Ovary (tissue), 9 donors: ENCODE data around the gene SLK. TPM values are rescaled to one million over a fixed set of nuclear protein-coding genes. Genes with fewer than 3 reads are reported as not detected.

Source experiments
- DNase-seq, 5 donors: peaks; one replicate each; pipeline ENCODE4 v3.0.0-alpha.2; 2019 to 2020
- H3K27ac ChIP-seq, 2 donors: fragments of 200-600 bp; one replicate each; pipeline versions ENCODE4 v1.5.1 to v1.8.0; 2019 to 2022
- H3K27me3 ChIP-seq: fragments of 200-600 bp; one replicate; pipeline ENCODE4 v1.8.0; 2022
- H3K36me3 ChIP-seq: fragments of 200-600 bp; sonication (generic); one replicate; pipeline ENCODE4 v1.5.1; 2019
- H3K4me1 ChIP-seq: one replicate; pipeline ENCODE4 v1.8.1; 2013; ENCODE audit warnings: mild to moderate bottlenecking, moderate library complexity; ENCODE audit not compliant: insufficient read depth
- H3K4me3 ChIP-seq: fragments of 200-600 bp; sonication (generic); one replicate; pipeline ENCODE4 v1.5.1; 2017
- H3K9me3 ChIP-seq, 2 donors: fragments of 200-600 bp in 1 of 2; sonication (generic) in 1 of 2; one replicate each; pipeline versions ENCODE4 v1.5.1 to v1.8.1; 2013 to 2019; ENCODE audit warnings: mild to moderate bottlenecking in 1 of 2, moderate library complexity in 1 of 2
- EP300 ChIP-seq: sonication (generic); formaldehyde crosslinking; IDR thresholded peaks from one replicate; pipeline ENCODE4 v1.6.1; 2017; ENCODE audit warnings: antibody characterized with exemption
- POLR2A ChIP-seq: fragments of 450-650 bp; IDR thresholded peaks from one replicate; pipeline ENCODE4 v1.6.1; 2017; ENCODE audit warnings: antibody characterized with exemption, mild to moderate bottlenecking, moderate library complexity
- WGBS, 3 donors: extraction: QIAGEN DNeasy Blood & Tissue Kit in 1 of 3; methylation state at CpG; one replicate each; pipeline versions ENCODE4 v1.1.5 to v1.1.7; 2013 to 2017; 5-methylcytosine and 5-hydroxymethylcytosine counted together
- intact Hi-C, 4 donors: fragments of 100-400 bp; cut with DNase I; formaldehyde crosslinking; loops; one replicate each; pipeline versions ENCODE4 v1.11.0 to v1.15.1; 2022 to 2023
- polyA plus RNA-seq, 2 donors: library from polyadenylated mRNA; stranded (reverse); fragments of 200-250 nt in 1 of 2; fragments of 350-450 nt in 1 of 2; fragmentation: Illumina TruSeq in 1 of 2; extraction: RNeasy Lipid Tissue Mini Kit (QIAGEN cat#74804) in 1 of 2; gene quantifications; one replicate each; pipeline ENCODE4 v1.2.3, GENCODE V29; 2013 to 2014
- total RNA-seq, 7 donors: library from RNA; depleted of rRNA in 2 of 7; stranded (reverse); fragments of >200 nt in 2 of 7; fragmentation: NEBNext Ultra II Directional in 3 of 7; extraction: Animal tissue kit (Norgen Biotek cat#: 25700) in 3 of 7; gene quantifications; one replicate each; pipeline versions ENCODE4 v1.1.0 to v1.2.4, GENCODE V29; 2016 to 2023
- TF ChIP-seq, protein P1 (sequence below), 3 donors: fragments of 450-650 bp in 2 of 3; fragments of 200-600 bp in 1 of 3; IDR thresholded peaks; one replicate each; pipeline versions ENCODE4 v1.5.1 to v1.8.0; 2016 to 2022; ENCODE audit warnings: antibody characterized with exemption in 3 of 3, mild to moderate bottlenecking in 1 of 3
- donor health status: DM: no; HTN: no; CAD: no; lungs with moderate emphysema.
- donor health status: DM: no; HTN: no; CAD: no.
- donor health status: Bipolar disorder and iron deficiency.
- donor health status: DM: yes; HTN: yes; CAD: no.
- donor health status: DM: no; HTN: no; CAD: no.
- donor health status: DM: yes; HTN: yes; CAD: no.

The SLK gene
- total and polyA plus RNA-seq, 9 donors, result 19.9 to 71.5 (median 43.4) TPM

GRCh38 chr10:103951942-103952341 is 15.0 kb upstream of the SLK start:
- 76 to 86% (median 77%) methylated on average over 4 of the region's 4 CpGs for WGBS, 3 donors
- H3K4me1 ChIP-seq, result no peaks in the 10 kb centered on the region
- no peak overlapping the region for H3K27ac ChIP-seq
- DNase-seq, result no peak
- H3K9me3 ChIP-seq, result no peaks in the 10 kb centered on the region
- H3K4me3 ChIP-seq, result no peak overlapping the region
- no peaks in the 10 kb centered on the region for H3K27me3 ChIP-seq
- no peak for TF ChIP-seq POLR2A
- TF ChIP-seq, protein P1, sequence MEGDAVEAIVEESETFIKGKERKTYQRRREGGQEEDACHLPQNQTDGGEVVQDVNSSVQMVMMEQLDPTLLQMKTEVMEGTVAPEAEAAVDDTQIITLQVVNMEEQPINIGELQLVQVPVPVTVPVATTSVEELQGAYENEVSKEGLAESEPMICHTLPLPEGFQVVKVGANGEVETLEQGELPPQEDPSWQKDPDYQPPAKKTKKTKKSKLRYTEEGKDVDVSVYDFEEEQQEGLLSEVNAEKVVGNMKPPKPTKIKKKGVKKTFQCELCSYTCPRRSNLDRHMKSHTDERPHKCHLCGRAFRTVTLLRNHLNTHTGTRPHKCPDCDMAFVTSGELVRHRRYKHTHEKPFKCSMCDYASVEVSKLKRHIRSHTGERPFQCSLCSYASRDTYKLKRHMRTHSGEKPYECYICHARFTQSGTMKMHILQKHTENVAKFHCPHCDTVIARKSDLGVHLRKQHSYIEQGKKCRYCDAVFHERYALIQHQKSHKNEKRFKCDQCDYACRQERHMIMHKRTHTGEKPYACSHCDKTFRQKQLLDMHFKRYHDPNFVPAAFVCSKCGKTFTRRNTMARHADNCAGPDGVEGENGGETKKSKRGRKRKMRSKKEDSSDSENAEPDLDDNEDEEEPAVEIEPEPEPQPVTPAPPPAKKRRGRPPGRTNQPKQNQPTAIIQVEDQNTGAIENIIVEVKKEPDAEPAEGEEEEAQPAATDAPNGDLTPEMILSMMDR (IDR thresholded peaks at IDR 0.05), result no peak
- no peak for TF ChIP-seq EP300
- intact Hi-C loops, result no loop called here
- H3K36me3 ChIP-seq, result no peaks in the 10 kb centered on the region

- H3K27ac ChIP-seq, result no peak overlapping the region
- H3K4me3 ChIP-seq, result no peak overlapping the region
- H3K36me3 ChIP-seq, result no peaks in the 10 kb centered on the region
- TF ChIP-seq, protein P1 (IDR thresholded peaks at IDR 0.05), result no peak
- TF ChIP-seq EP300, result no peak
- TF ChIP-seq POLR2A, result no peak
- no peaks in the 10 kb centered on the region for H3K4me1 ChIP-seq
- intact Hi-C loops, result no loop called here
- no peaks in the 10 kb centered on the region for H3K9me3 ChIP-seq
- H3K27me3 ChIP-seq, result no peaks in the 10 kb centered on the region
- WGBS, 3 donors, result 41 to 100% (median 98%) methylated on average over 1 of the region's 1 CpG
- DNase-seq, result no peak
Measured at GRCh38 chr10:103954543-103954942, 12.4 kb upstream of the SLK start.

- Histone ChIP-seq H3K4me3 (no peak overlapping the region), H3K9me3 (no peaks in the 10 kb centered on the region), H3K4me1 (no peaks in the 10 kb centered on the region), H3K27me3 (no peaks in the 10 kb centered on the region), H3K36me3 (no peaks in the 10 kb centered on the region), H3K27ac (no peak overlapping the region)
- WGBS, 3 donors, result 96 to 97% (median 96%) methylated on average over 2 of the region's 2 CpGs
- no peak for DNase-seq
- TF ChIP-seq POLR2A, result no peak
- TF ChIP-seq EP300, result no peak
- TF ChIP-seq, protein P1 (IDR thresholded peaks at IDR 0.05), result no peak
- intact Hi-C loops, result no loop called here
Measured at GRCh38 chr10:103958996-103959395, 7.9 kb upstream of the SLK start.

- Histone ChIP-seq H3K4me3 (no peak overlapping the region), H3K9me3 (no peaks in the 10 kb centered on the region), H3K36me3 (no peaks in the 10 kb centered on the region), H3K4me1 (no peaks in the 10 kb centered on the region), H3K27me3 (no peaks in the 10 kb centered on the region), H3K27ac (no peak overlapping the region)
- WGBS, 3 donors, result 12 to 23% (median 13%) methylated on average over 3 of the region's 3 CpGs
- TF ChIP-seq EP300, result no peak
- TF ChIP-seq, protein P1 (IDR thresholded peaks at IDR 0.05), result no peak
- TF ChIP-seq POLR2A, result no peak
- DNase-seq, result no peak
- intact Hi-C loops, result loop anchor here in 1 of 4 donors (10.0 kb wide), 1 partner anchor 55 kb away; no protein-coding TSS in a partner anchor
Measured at GRCh38 chr10:103960103-103960502, 6.8 kb upstream of the SLK start.
